Osteoblast (primary cell): ENCODE measurements around the gene FNDC3B. TPM values are rescaled to one million over a fixed set of nuclear protein-coding genes. Genes with fewer than 3 reads are reported as not detected.

Source experiments
- DNase-seq: peaks from one replicate; pipeline ENCODE4 v3.0.0; 2011; ENCODE audit warnings: low spot score, mixed read lengths; ENCODE audit not compliant: insufficient read length; ENCODE audit errors: missing footprints
- H2AFZ ChIP-seq: 2 replicates; pipeline ENCODE4 v1.6.0; 2011; ENCODE audit warnings: mild to moderate bottlenecking, low read length
- H3K27ac ChIP-seq: 2 replicates; pipeline ENCODE4 v1.5.1; 2011; ENCODE audit warnings: mild to moderate bottlenecking, low read depth, low read length, moderate library complexity
- H3K27me3 ChIP-seq: 2 replicates; pipeline ENCODE4 v1.6.0; 2012; ENCODE audit warnings: mild to moderate bottlenecking, control low read depth, inconsistent platforms, low read length, moderate library complexity; ENCODE audit not compliant: insufficient read depth
- H3K36me3 ChIP-seq: 2 replicates; pipeline ENCODE4 v1.5.1; 2011; ENCODE audit warnings: mild to moderate bottlenecking, low read length, control low read depth, moderate library complexity; ENCODE audit not compliant: insufficient read depth
- H3K4me1 ChIP-seq: 2 replicates; pipeline ENCODE4 v1.5.1; 2011; ENCODE audit warnings: mild to moderate bottlenecking, low read length, control low read depth, moderate library complexity; ENCODE audit not compliant: insufficient read depth
- H3K4me2 ChIP-seq: 2 replicates; pipeline ENCODE4 v1.6.0; 2011; ENCODE audit warnings: mild to moderate bottlenecking, low read length; ENCODE audit not compliant: insufficient read depth
- H3K4me3 ChIP-seq: fragments of 200-600 bp; sonication (generic); 3 replicates; pipeline ENCODE4 v1.5.1; 2012; ENCODE audit warnings: mild to moderate bottlenecking, low read length, inconsistent platforms; ENCODE audit not compliant: insufficient read depth
- H3K79me2 ChIP-seq: 2 replicates; pipeline ENCODE4 v1.6.0; 2012; ENCODE audit warnings: mild to moderate bottlenecking, low read length, control low read depth, inconsistent platforms; ENCODE audit not compliant: insufficient read depth
- H3K9me3 ChIP-seq: 2 replicates; pipeline ENCODE4 v1.5.1; 2011; ENCODE audit warnings: low read depth, low read length, control low read depth
- H4K20me1 ChIP-seq: 2 replicates; pipeline ENCODE4 v1.6.0; 2012; ENCODE audit warnings: mild to moderate bottlenecking, low read length, control low read depth; ENCODE audit not compliant: insufficient read depth
- total RNA-seq: library from RNA; depleted of rRNA; stranded (reverse); fragments of >200 nt; gene quantifications from 2 replicates; pipeline ENCODE4 v1.2.3, GENCODE V29; 2012
- TF ChIP-seq, protein P1 (sequence below): IDR thresholded peaks from 2 replicates; pipeline ENCODE4 v1.5.1; 2011; ENCODE audit warnings: mild to moderate bottlenecking, low read depth, low read length, moderate library complexity; ENCODE audit errors: extremely low read depth

Gene FNDC3B
- total RNA-seq, 1 donor, result 179 TPM

DNA sequence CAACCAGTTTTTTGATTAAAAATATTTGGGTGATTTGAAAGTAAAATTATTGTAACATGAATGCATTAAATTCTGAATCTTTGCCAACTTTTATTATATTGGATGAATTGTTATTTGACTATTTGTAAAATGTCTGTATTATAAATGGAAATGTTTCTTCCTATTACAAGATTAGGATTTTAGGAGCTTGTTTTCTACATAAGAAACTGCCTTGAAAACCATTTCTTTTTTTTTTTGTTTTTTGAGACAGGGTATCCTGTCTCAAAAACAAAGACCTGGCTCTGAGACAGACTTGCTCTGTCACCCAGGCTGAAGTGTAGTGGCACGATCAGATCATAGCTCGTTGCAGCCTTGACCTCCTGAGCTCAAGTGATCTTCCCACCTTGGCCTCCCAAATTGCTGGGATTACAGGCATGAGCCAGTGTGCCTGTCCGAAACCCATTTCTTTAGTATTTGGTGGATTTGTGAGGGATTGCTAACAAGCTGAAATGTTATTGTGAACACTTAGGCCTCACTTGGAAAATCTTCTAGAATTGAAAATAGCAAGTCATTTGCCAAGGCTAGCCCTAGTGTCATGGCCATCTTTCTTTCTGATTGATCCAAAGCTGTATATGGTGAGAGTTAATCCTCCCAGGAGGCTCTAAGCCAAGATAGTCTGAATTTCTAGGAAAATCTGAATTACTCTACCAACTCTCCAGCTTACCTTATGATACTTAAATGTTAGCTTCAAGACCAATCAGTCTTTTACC lies 100.3 kb downstream of the FNDC3B start:
- TF ChIP-seq, protein P1, sequence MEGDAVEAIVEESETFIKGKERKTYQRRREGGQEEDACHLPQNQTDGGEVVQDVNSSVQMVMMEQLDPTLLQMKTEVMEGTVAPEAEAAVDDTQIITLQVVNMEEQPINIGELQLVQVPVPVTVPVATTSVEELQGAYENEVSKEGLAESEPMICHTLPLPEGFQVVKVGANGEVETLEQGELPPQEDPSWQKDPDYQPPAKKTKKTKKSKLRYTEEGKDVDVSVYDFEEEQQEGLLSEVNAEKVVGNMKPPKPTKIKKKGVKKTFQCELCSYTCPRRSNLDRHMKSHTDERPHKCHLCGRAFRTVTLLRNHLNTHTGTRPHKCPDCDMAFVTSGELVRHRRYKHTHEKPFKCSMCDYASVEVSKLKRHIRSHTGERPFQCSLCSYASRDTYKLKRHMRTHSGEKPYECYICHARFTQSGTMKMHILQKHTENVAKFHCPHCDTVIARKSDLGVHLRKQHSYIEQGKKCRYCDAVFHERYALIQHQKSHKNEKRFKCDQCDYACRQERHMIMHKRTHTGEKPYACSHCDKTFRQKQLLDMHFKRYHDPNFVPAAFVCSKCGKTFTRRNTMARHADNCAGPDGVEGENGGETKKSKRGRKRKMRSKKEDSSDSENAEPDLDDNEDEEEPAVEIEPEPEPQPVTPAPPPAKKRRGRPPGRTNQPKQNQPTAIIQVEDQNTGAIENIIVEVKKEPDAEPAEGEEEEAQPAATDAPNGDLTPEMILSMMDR, result no peak
- Histone ChIP-seq H3K27me3 (no peaks in the 10 kb centered on the region), H3K27ac (peak overlapping the region; percentile 92), H4K20me1 (peaks cover 12% of the 10 kb centered on the region), H3K4me3 (no peak overlapping the region), H3K4me1 (peaks cover 79% of the 10 kb centered on the region), H2AFZ (no peak overlapping the region), H3K9me3 (no peaks in the 10 kb centered on the region), H3K36me3 (peaks cover 15% of the 10 kb centered on the region), H3K79me2 (peaks cover 91% of the 10 kb centered on the region), H3K4me2 (peak overlapping the region; percentile 62)
- no peak for DNase-seq

DNA sequence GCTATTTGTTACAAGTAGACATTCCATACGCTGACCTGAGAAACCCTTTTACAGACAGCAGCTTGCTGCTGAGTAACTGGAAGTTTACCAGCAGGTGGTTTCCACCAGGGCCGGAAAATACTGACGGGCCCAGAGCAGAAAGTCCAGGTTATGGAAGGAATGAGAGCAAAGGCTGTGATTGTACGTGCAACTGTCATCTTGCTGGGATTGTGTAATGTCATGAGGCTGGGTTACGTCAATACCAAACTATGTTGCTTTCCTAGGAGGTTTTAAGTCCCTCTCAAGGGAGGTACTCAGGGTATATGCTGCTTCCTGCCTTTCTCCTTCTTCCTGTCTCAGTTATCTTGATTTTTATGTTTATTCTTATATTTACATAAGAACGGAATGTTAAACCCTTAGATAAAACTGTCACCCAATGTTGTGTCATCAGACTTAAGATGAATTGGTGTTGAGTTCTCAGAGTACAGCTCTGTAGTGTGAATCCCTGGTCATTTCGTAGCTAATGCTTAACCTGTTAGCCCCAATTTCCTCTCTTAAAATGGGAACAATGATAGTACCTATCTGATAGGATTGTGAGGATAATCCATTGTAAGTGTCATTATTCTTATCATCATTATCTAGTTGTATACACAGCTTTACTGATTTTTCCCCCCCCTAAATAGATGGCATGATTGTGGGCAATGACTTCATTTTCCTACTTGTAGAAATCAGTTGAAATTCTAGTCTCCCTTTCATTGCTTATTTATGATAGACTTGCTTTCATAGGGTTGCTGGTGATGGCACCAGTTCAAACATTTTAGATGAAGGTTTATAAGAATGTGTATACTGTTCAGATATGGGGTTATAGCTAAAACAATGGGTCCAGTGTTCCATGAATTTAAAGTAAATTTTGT lies 101.4 kb downstream of the FNDC3B start:
- Histone ChIP-seq H3K79me2 (peaks cover 91% of the 10 kb centered on the region), H3K27me3 (no peaks in the 10 kb centered on the region), H3K36me3 (peaks cover 16% of the 10 kb centered on the region), H3K27ac (peak overlapping the region; percentile 92), H3K4me2 (peak overlapping the region; percentile 62), H2AFZ (no peak overlapping the region), H4K20me1 (peaks cover 12% of the 10 kb centered on the region), H3K4me1 (peaks cover 71% of the 10 kb centered on the region), H3K4me3 (no peak overlapping the region), H3K9me3 (no peaks in the 10 kb centered on the region)
- TF ChIP-seq, protein P1, result no peak
- DNase-seq, result peak; percentile 71

DNA sequence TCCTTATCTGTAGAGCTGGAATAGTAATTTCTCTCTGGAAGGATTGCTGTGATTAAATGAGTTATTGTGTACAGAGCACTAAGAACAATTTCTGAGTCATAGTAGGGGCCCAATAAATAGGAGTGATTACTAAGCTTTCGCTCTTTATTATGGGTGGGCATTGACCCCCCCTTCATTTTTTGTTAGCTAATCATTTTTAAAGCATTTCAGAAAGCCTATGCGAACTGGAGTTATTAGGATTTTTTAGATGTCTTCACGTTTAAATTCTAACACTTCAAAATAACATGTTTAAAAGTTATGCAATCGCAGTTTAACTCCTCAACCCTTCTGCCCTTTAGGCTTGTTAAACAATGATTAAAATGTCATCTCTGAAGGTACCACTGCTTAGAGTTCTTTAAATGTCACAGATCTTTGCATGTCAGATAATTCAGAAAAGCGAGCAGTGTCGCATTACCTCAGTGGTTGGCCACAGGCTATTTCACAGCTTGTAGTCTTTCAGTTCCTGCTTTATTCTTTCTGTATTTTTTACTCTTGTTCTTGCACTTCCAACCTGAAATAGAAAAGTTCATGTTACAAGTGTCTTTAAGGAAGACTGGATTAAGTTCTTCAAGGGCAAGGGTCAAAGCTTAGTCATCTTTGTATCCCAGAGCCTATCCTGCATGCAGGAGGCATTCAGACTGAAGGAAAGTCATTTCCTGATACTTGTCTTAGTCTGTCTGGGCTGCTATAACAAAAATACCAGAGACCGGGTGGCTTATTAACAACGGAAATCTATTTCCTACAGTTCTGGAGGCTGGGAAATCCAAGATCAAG lies 102.9 kb downstream of the FNDC3B start:
- Histone ChIP-seq H3K27ac (peak overlapping the region; percentile 92), H3K79me2 (peaks cover 91% of the 10 kb centered on the region), H3K27me3 (no peaks in the 10 kb centered on the region), H3K4me1 (peaks cover 58% of the 10 kb centered on the region), H3K9me3 (no peaks in the 10 kb centered on the region), H3K4me2 (peak overlapping the region; percentile 62), H2AFZ (no peak overlapping the region), H3K36me3 (peaks cover 14% of the 10 kb centered on the region), H3K4me3 (no peak overlapping the region), H4K20me1 (peaks cover 13% of the 10 kb centered on the region)
- DNase-seq, result no peak
- TF ChIP-seq, protein P1, result no peak
